ACHN (cell line): ENCODE data around the gene LDB2.

Experiments
- DNase-seq: peaks from one replicate; pipeline ENCODE4 v3.0.0-alpha.2; 2015
- in situ Hi-C: cut with HindIII; loops from 2 replicates; pipeline ENCODE4 v1.10.0; 2017; ENCODE audit warnings: low sequenced_read_pairs, low pct_ligation_motif_present, low pct_unique_long_range_greater_than_20kb

Gene LDB2

GRCh38 chr4:16457944-16458343 is 440.5 kb downstream of the LDB2 start:
- in situ Hi-C loops, result no loop called here
- DNase-seq, result no peak
